Fibroblast of villous mesenchyme (primary cell): ENCODE measurements around the gene ALKBH5. TPM values are rescaled to one million over a fixed set of nuclear protein-coding genes. Genes with fewer than 3 reads are reported as not detected.

ENCODE experiments used
- DNase-seq: peaks from one replicate; pipeline ENCODE4 v3.0.0-alpha.2; 2010; ENCODE audit warnings: low read depth
- H3K4me3 ChIP-seq: 2 replicates; pipeline ENCODE4 v1.5.1; 2011; ENCODE audit warnings: low read depth, mild to moderate bottlenecking, low read length
- CTCF ChIP-seq: IDR thresholded peaks from 2 replicates; pipeline ENCODE4 v1.5.1; 2012; ENCODE audit warnings: low read depth, mild to moderate bottlenecking, low read length; ENCODE audit not compliant: insufficient read depth
- total RNA-seq: library from RNA; depleted of rRNA; stranded (reverse); fragments of >200 nt; gene quantifications from 2 replicates; pipeline ENCODE4 v1.2.3, GENCODE V29; 2012

The ALKBH5 gene
- total RNA-seq, 1 donor = 144 TPM

- peak overlapping the region; percentile 81 for H3K4me3 ChIP-seq
- no peak for TF ChIP-seq CTCF
- DNase-seq = peak; percentile 51
Observed at GRCh38 chr17:18184143-18185031, 759 bp downstream of the ALKBH5 start.

DNA sequence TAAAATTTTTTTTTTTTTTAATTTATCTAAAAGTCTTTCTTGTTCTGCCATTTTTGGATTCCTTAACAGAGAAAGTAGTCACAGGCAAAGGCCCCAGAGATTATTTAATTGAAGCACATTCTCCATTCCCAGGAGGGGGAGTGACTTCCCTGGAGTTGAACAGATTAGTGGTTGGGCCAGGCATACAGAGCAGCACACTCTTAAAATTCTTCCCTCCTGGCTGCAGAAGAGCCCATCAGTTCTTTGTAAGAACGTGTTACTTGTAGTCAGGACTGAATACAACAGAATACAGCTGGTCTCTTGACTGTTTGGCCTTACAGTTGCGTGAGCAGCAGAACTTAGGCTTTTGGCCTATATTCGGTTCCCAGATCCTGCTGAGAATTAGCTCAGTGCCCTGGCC is 1.8 kb downstream of the ALKBH5 start:
- peak; percentile 58 for DNase-seq
- TF ChIP-seq CTCF = no peak
- peak overlapping the region; percentile 81 for H3K4me3 ChIP-seq

DNA sequence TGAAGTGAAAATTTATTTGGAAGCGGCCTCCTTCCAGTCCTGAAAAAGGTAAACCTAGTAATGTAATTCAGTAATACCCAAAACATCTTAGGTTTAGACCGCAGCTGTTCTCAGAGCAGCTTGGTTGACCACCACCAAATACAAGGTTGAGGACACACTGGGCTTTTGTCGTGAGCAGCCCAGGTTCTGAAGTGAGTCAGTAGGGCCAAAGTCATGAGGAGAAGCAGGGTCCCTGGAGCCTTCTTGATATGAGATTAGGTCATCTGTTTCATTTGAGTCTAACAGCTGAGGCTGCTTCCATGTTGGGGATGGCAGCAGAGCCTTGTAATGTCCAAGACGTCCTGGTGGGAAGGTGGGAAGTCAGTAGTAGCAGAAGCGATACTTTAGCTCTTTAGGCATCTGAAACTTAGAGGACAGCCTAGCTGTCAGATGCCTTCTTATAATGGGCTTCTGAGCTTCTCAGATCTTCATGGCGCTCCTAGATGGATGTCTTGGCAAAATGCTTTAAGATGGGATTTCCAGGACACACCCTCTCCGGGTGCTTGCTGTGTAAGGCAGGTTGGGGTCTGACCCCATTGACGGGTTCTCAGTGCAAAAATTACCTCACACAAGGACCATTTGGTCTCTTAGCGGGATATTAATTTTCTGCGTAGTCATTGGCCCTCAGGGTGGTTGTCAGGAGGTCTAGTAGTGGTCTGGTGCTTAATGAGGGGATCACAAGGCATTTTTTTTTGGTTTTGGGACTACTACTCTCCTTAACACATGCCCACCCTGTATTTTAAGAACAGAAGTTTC is 2.4 kb downstream of the ALKBH5 start:
- TF ChIP-seq CTCF = no peak
- H3K4me3 ChIP-seq = peak overlapping the region; percentile 81
- peak; percentile 31 for DNase-seq

GRCh38 chr17:18186627-18186982 is 3.0 kb downstream of the ALKBH5 start:
- no peak for TF ChIP-seq CTCF
- DNase-seq = peak; percentile 74
- peak overlapping the region; percentile 81 for H3K4me3 ChIP-seq

DNA sequence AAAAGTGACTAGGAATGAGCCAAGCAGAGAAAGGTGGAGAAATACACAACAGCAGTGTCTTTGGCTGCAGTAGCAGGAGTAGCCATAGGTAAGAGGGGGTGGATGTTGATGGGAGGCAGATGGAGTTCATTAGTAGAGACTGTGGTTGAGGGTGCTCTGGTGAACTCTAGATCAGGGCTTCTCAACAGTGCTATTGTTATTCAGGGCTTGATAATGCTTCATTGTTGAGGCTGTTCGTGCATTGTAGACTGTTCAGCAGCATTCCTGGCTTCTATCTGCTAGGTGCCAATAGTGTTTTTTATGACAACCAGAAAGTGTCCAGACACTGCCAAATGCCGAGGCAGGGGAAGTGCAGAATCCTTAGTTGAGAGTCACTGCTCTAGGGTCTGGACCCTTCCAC is 3.6 kb downstream of the ALKBH5 start:
- peak overlapping the region; percentile 81 for H3K4me3 ChIP-seq
- TF ChIP-seq CTCF = no peak
- peak; percentile 12 for DNase-seq

DNA sequence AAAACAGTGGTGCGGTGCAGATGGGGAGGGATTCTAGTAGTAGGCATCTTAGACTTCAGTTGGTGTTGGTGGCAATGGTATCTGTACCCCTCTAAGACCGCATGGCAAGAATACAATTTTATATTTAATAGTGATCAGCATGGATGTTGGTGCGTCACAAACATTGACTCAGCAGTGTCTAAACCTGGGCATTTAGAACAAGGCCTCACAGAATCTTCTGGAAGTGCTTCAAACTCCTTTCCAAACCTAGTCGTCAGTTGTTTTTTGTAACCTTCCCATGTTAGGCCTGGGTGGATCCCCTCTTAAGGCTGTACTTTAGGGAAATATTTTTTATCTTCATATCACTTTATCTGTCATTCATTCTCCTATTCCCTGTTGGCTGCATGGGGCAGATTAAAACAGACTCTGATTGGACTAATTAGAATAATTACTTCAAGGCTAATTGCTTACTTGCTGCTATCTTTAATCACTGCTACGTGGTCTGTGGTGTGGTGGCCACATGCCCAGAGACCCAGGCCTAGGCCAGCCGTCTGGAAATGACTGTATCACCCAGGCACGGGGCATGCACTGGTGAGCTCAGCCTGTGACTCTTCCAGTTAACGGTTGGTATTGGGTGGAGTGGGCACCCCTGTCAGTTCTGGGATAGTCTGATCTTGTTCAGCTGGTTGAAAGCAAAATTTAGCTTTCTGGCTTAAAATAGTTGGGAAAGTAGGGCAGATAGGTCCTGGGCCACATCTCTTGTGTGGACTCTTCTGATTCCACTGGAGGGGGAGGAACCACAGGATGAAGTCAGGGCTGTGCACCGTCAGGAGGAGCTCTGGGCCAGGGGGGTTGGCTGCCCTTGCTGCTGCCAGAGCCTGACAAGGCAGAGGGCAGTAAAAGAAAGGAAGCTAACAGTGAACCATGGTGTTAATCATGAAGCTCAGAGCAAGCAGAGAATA is 4.5 kb downstream of the ALKBH5 start:
- peak overlapping the region; percentile 81 for H3K4me3 ChIP-seq

More for the DNA sequence above, 4.5 kb downstream of the ALKBH5 start:
- TF ChIP-seq CTCF = no peak
- peak; percentile 57 for DNase-seq
